Measurements from ENCODE around the gene PARP8. TPM values are rescaled to one million over a fixed set of nuclear protein-coding genes. Genes with fewer than 3 reads are reported as not detected.

The PARP8 gene
- total RNA-seq, 2 donors from 2014 or later = 5.4 to 6.7 TPM

GRCh38 chr5:50720061-50720710 lies 53.7 kb downstream of the PARP8 start:
- TF ChIP-seq CTCF (IDR thresholded peaks at IDR 0.05) = no peak
- intact Hi-C loops (cut with DNase I) = no loop called here
- Histone ChIP-seq H3K36me3 (no peaks in the 10 kb centered on the region), H3K27me3 (no peaks in the 10 kb centered on the region), H3K4me3 (no peak overlapping the region), H3K27ac (no peak overlapping the region), H3K9me3 (no peaks in the 10 kb centered on the region), H3K4me1 (no peaks in the 10 kb centered on the region), H3K9ac (ENCODE audit: low read depth in 2 of 2, low read length in 2 of 2) (no peak overlapping the region)
- no peak for DNase-seq

- H3K9ac ChIP-seq (ENCODE audit: low read depth in 2 of 2, low read length in 2 of 2) = no peak overlapping the region
- no peak overlapping the region for H3K27ac ChIP-seq
- no peaks in the 10 kb centered on the region for H3K36me3 ChIP-seq
- no peak for TF ChIP-seq CTCF (IDR thresholded peaks at IDR 0.05)
- no peak overlapping the region for H3K4me3 ChIP-seq
- H3K27me3 ChIP-seq = no peaks in the 10 kb centered on the region
- no peaks in the 10 kb centered on the region for H3K4me1 ChIP-seq
- intact Hi-C loops (cut with DNase I) = no loop called here
- no peak for DNase-seq
- H3K9me3 ChIP-seq = no peaks in the 10 kb centered on the region
Observed at GRCh38 chr5:50722223-50722622, 55.8 kb downstream of the PARP8 start.

GRCh38 chr5:50724262-50724661 lies 57.8 kb downstream of the PARP8 start:
- no peak overlapping the region for H3K9ac ChIP-seq (ENCODE audit: low read depth in 2 of 2, low read length in 2 of 2)

GRCh38 chr5:50725800-50726474 lies 59.5 kb downstream of the PARP8 start:
- no peaks in the 10 kb centered on the region for H3K4me1 ChIP-seq

More at GRCh38 chr5:50724262-50724661, 57.8 kb downstream of the PARP8 start:
- no peaks in the 10 kb centered on the region for H3K36me3 ChIP-seq
- H3K27ac ChIP-seq = no peak overlapping the region
- H3K4me1 ChIP-seq = no peaks in the 10 kb centered on the region
- no peak for DNase-seq
- H3K27me3 ChIP-seq = no peaks in the 10 kb centered on the region
- TF ChIP-seq CTCF (IDR thresholded peaks at IDR 0.05) = no peak
- H3K9me3 ChIP-seq = no peaks in the 10 kb centered on the region
- intact Hi-C loops (cut with DNase I) = no loop called here
- no peak overlapping the region for H3K4me3 ChIP-seq

More at GRCh38 chr5:50725800-50726474, 59.5 kb downstream of the PARP8 start:
- Histone ChIP-seq H3K9ac (ENCODE audit: low read depth in 2 of 2, low read length in 2 of 2) (no peak overlapping the region), H3K9me3 (no peaks in the 10 kb centered on the region), H3K4me3 (no peak overlapping the region), H3K36me3 (no peaks in the 10 kb centered on the region), H3K27me3 (no peaks in the 10 kb centered on the region), H3K27ac (no peak overlapping the region)
- TF ChIP-seq CTCF (IDR thresholded peaks at IDR 0.05) = no peak
- no peak for DNase-seq
- intact Hi-C loops (cut with DNase I) = no loop called here

All from colonic mucosa (tissue), 4 donors.